HepG2 (cell line): ENCODE data around the gene ZXDC. TPM values are rescaled to one million over a fixed set of nuclear protein-coding genes. Genes with fewer than 3 reads are reported as not detected.

Experiments
- ATAC-seq: fragments of 200-7000 bp; cut with Tn5 transposase; 3 replicates; pipeline ENCODE4 v1.9.1; 2020; ENCODE audit warnings: mild to moderate bottlenecking, moderate library complexity
- BruUV-seq: library from RNA; stranded (reverse); fragments of 400-500 nt; replicated peaks from 2 replicates; lab custom pipeline; 2021; lab: Mats Ljungman, UMichigan
- CTCF ChIA-PET: fragments of 300-600 bp; formaldehyde crosslinking; extraction: SDS; loops from one replicate; lab custom pipeline; 2021; ENCODE audit warnings: low total read pairs, inconsistent platforms, low intra/inter-chr PET ratio; lab: Yijun Ruan, JAX
- POLR2A ChIA-PET: fragments of 350-600 bp; sonication (Branson Sonifier 250); formaldehyde crosslinking; loops from one replicate; lab custom pipeline; 2020; ENCODE audit warnings: antibody characterized with exemption, inconsistent platforms; lab: Yijun Ruan, JAX
- DNase-seq: peaks from one replicate; pipeline ENCODE4 v3.0.0-alpha.2; 2015; ENCODE audit warnings: low spot score
- FAIRE-seq: peaks from 3 replicates; lab custom pipeline; 2011; peaks lifted over from hg19 to GRCh38; lab: Jason Lieb, UNC
- H2AFZ ChIP-seq: one replicate; pipeline ENCODE4 v1.6.1; 2011; ENCODE audit warnings: low read length, inconsistent platforms
- H3K27ac ChIP-seq: fragments of 300-600 bp; 3 replicates; pipeline ENCODE4 v1.8.0; 2011; ENCODE audit warnings: mixed run types, mild to moderate bottlenecking, mixed read lengths, low read length, inconsistent platforms; ENCODE audit not compliant: insufficient read depth; ENCODE audit errors: extremely low read length
- H3K27me3 ChIP-seq, 2 experiments: fragments of 200-600 bp in 1 of 2; 2 replicates in 1 of 2; 3 replicates in 1 of 2; pipeline versions ENCODE4 v1.6.0 to v1.8.0; 2011; ENCODE audit warnings: low read length in 2 of 2, mild to moderate bottlenecking in 2 of 2, moderate library complexity in 2 of 2, inconsistent platforms in 1 of 2; ENCODE audit not compliant: insufficient read depth in 2 of 2, control insufficient read depth in 1 of 2
- H3K36me3 ChIP-seq, 2 experiments: fragments of 200-600 bp in 1 of 2; replicated peaks in 1 of 2; 2 replicates in 1 of 2; 3 replicates in 1 of 2; pipeline versions ENCODE4 v1.5.1 to v1.8.0; 2011; ENCODE audit warnings: low read length in 2 of 2, inconsistent platforms in 1 of 2; ENCODE audit not compliant: insufficient read depth in 2 of 2, control insufficient read depth in 1 of 2
- H3K4me1 ChIP-seq: 2 replicates; pipeline ENCODE4 v1.5.1; 2012; ENCODE audit warnings: low read length, inconsistent platforms; ENCODE audit not compliant: insufficient read depth
- H3K4me2 ChIP-seq: 2 replicates; pipeline ENCODE4 v1.6.0; 2011; ENCODE audit warnings: low read depth, low read length, inconsistent platforms
- H3K4me3 ChIP-seq, 3 experiments: fragments of 200-600 bp in 1 of 3; sonication (generic), shearing (Covaris generic) in 1 of 3; replicated peaks in 1 of 3; 2 replicates each; pipeline ENCODE4 v1.5.1; 2011 to 2016; ENCODE audit warnings: low read length in 3 of 3, inconsistent platforms in 2 of 3, low read depth in 2 of 3, mild to moderate bottlenecking in 2 of 3, control low read depth in 1 of 3, mixed read lengths in 1 of 3; ENCODE audit not compliant: insufficient read depth in 1 of 3
- H3K79me2 ChIP-seq: one replicate; pipeline ENCODE4 v1.6.1; 2011; ENCODE audit warnings: low read length, inconsistent platforms; ENCODE audit not compliant: insufficient read depth
- H3K9ac ChIP-seq: 2 replicates; pipeline ENCODE4 v1.6.0; 2011; ENCODE audit warnings: mild to moderate bottlenecking, low read depth, low read length, inconsistent platforms; ENCODE audit not compliant: insufficient read depth
- H3K9me3 ChIP-seq: 2 replicates; pipeline ENCODE4 v1.5.1; 2012; ENCODE audit warnings: mild to moderate bottlenecking, low read length
- H4K20me1 ChIP-seq: 2 replicates; pipeline ENCODE4 v1.6.0; 2011; ENCODE audit warnings: inconsistent platforms, mild to moderate bottlenecking, low read length, moderate library complexity; ENCODE audit not compliant: insufficient read depth
- ARID2 ChIP-seq: sonication (generic); formaldehyde crosslinking; IDR thresholded peaks from 2 replicates; pipeline ENCODE4 v1.8.1; 2022; ENCODE audit warnings: mild to moderate bottlenecking, missing genetic modification reagents, borderline replicate concordance
- CENPX ChIP-seq: sonication (generic); formaldehyde crosslinking; IDR thresholded peaks from 2 replicates; pipeline ENCODE4 v1.9.0; 2021; ENCODE audit warnings: mild to moderate bottlenecking, missing genetic modification reagents, moderate library complexity
- EHMT2 ChIP-seq: fragments of 200-600 bp; sonication (generic); IDR thresholded peaks from 2 replicates; pipeline ENCODE4 v1.7.0; 2017; ENCODE audit warnings: antibody characterized with exemption, low read depth, low read length, borderline replicate concordance
- FOXO1 ChIP-seq: sonication (generic); formaldehyde crosslinking; IDR thresholded peaks from 2 replicates; pipeline ENCODE4 v1.4.0; 2020; ENCODE audit warnings: missing genetic modification reagents
- KDM6A ChIP-seq: IDR thresholded peaks from 2 replicates; pipeline ENCODE4 v1.6.1; 2016; ENCODE audit warnings: low read depth
- MED13 ChIP-seq: sonication (generic); formaldehyde crosslinking; IDR thresholded peaks from 2 replicates; pipeline ENCODE4 v1.5.0; 2020; ENCODE audit warnings: missing genetic modification reagents
- MEIS2 ChIP-seq: sonication (generic); formaldehyde crosslinking; IDR thresholded peaks from 2 replicates; pipeline ENCODE4 v1.9.0; 2021; ENCODE audit warnings: mild to moderate bottlenecking, missing genetic modification reagents
- MLLT10 ChIP-seq: sonication (generic); formaldehyde crosslinking; IDR thresholded peaks from 2 replicates; pipeline ENCODE4 v1.4.0; 2020; ENCODE audit warnings: missing genetic modification reagents
- NKX3-1 ChIP-seq: sonication (generic); formaldehyde crosslinking; IDR thresholded peaks from 2 replicates; pipeline ENCODE4 v1.5.0; 2020; ENCODE audit warnings: missing genetic modification reagents
- RBFOX2 ChIP-seq: fragments of 200-400 bp; formaldehyde crosslinking; IDR thresholded peaks from 2 replicates; pipeline ENCODE4 v1.6.1; 2017; ENCODE audit warnings: low read depth, mild to moderate bottlenecking, low read length
- RELA ChIP-seq: sonication (generic); formaldehyde crosslinking; IDR thresholded peaks from 2 replicates; pipeline ENCODE4 v1.4.0; 2020; ENCODE audit warnings: missing genetic modification reagents
- RFX1 ChIP-seq: fragments of 450-650 bp; IDR thresholded peaks from 2 replicates; pipeline ENCODE4 v1.6.1; 2017
- TAF1 ChIP-seq: sonication (generic); formaldehyde crosslinking; IDR thresholded peaks from 2 replicates; pipeline ENCODE4 v1.4.0; 2020; ENCODE audit warnings: missing genetic modification reagents
- ZC3H4 ChIP-seq: sonication (generic); formaldehyde crosslinking; IDR thresholded peaks from 2 replicates; pipeline ENCODE4 v1.4.0; 2020; ENCODE audit warnings: missing genetic modification reagents, borderline replicate concordance
- ZNF451 ChIP-seq: sonication (generic); formaldehyde crosslinking; IDR thresholded peaks from 2 replicates; pipeline ENCODE4 v1.5.0; 2020; ENCODE audit warnings: mild to moderate bottlenecking, missing genetic modification reagents
- ZNF720 ChIP-seq: sonication (generic); formaldehyde crosslinking; IDR thresholded peaks from 2 replicates; pipeline ENCODE4 v1.4.0; 2020; ENCODE audit warnings: missing genetic modification reagents
- WGBS: methylation state at CpG from one replicate; pipeline ENCODE4 v1.1.6; 2017; ENCODE audit warnings: low lambda C conversion rate; 5-methylcytosine and 5-hydroxymethylcytosine counted together
- in situ Hi-C: cut with HindIII; loops from 2 replicates; pipeline ENCODE4 v1.10.0; 2017; ENCODE audit warnings: low pct_unique_long_range_greater_than_20kb; ENCODE audit not compliant: extremely low pct_ligation_motif_present
- intact Hi-C: fragments of 100-400 bp; cut with micrococcal nuclease; formaldehyde crosslinking; loops from one replicate; pipeline ENCODE4 v1.10.0; 2022; ENCODE audit not compliant: unreplicated experiment
- polyA plus RNA-seq, 8 experiments: library from polyadenylated mRNA; depleted of rRNA in 3 of 8; stranded (reverse) in 7 of 8; unstranded in 1 of 8; fragments of >200 nt; fragmentation: Illumina TruSeq in 4 of 8; extraction: Trizol in 4 of 8; gene quantifications; 2 replicates each; pipeline versions ENCODE4 v1.2.1 to v1.2.3, GENCODE V29; 2011 to 2016; ENCODE audit warnings: low read depth in 4 of 8, missing spikeins in 1 of 8, mixed read lengths in 1 of 8; ENCODE audit not compliant: insufficient read depth in 1 of 8
- total RNA-seq, 5 experiments: library from RNA; depleted of rRNA; stranded (reverse); fragments of >200 nt; fragmentation: Illumina TruSeq; extraction: Trizol; gene quantifications; 2 replicates each; pipeline ENCODE4 v1.2.3, GENCODE V29; 2016; ENCODE audit warnings: low read depth in 1 of 5
- TF ChIP-seq, protein P1 (sequence below): sonication (generic); formaldehyde crosslinking; IDR thresholded peaks from 2 replicates; pipeline ENCODE4 v1.4.0; 2020; ENCODE audit warnings: missing genetic modification reagents, borderline replicate concordance
- TF ChIP-seq, protein P2 (sequence below), 2 experiments: fragments of 450-650 bp in 1 of 2; sonication (generic) in 1 of 2; formaldehyde crosslinking; IDR thresholded peaks; 2 replicates each; pipeline versions ENCODE4 v1.5.0 to v1.8.0; 2020 to 2022; ENCODE audit warnings: mild to moderate bottlenecking in 1 of 2, missing genetic modification reagents in 1 of 2
- TF ChIP-seq, protein P3 (sequence below): sonication (generic); formaldehyde crosslinking; IDR thresholded peaks from 2 replicates; pipeline ENCODE4 v1.4.0; 2020; ENCODE audit warnings: mild to moderate bottlenecking, low read depth, missing genetic modification reagents
- TF ChIP-seq, protein P4 (sequence below): sonication (generic); formaldehyde crosslinking; conservative IDR thresholded peaks from 2 replicates; pipeline ENCODE4 v1.8.0; 2022; ENCODE audit warnings: missing genetic modification reagents

Gene ZXDC
- total and polyA plus RNA-seq, 2 of the 13 experiments (the other 11 are each of a cell fraction or from before 2014, with no cell fraction given) = 17.6 to 21.2 TPM

DNA sequence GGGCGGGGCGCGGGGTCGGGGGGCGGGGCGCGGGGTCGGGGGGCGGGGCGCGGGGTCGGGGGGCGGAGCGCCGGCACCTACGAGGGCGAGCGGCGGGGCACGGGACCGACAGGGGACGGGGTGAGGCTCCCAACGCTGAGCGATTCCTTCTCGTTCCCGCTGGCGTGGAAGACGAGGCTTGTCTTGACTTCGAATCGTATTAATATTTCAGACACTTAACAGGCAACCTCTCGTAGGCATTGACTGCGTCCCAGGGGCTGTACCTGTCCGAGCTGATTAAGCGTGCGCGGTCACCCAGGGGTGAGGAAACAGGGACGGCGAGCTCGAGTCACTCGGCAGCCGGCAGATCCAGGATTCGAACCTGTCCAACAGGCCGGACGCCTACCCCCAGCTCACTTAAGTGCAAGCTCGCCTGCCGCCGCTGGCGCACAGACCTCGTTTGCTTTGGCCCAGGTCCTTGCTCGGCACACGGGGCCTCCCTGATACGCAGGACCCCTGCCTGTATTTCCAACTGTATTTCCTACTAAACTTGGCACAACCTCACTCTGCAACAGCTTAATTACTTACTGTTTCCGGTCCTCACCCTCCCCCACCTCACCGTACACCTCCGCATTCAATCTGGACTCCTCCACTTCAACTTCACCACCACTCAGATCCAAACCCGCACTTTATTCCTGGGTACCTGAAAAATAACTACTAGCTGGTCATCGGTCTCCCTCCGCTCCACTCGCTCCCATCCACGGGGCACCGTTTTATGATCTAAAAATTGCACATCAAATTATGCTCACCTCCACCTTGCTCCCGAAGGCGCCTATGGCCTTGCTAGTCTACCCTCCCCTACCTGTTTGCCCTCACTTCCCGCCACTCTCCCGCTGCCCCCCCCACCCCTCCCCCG is 722 bp upstream of the ZXDC start:
- in situ Hi-C loops = no loop called here
- no peak; the same call in 1 of the 2 replicates for TF ChIP-seq MEIS2 (CRISPR knock-in tag)
- peak; percentile 39; the same call in 1 of the 2 replicates for TF ChIP-seq TAF1 (CRISPR knock-in tag)
- no peak for TF ChIP-seq RELA (CRISPR knock-in tag)
- TF ChIP-seq MLLT10 = no peak
- TF ChIP-seq, protein P1, sequence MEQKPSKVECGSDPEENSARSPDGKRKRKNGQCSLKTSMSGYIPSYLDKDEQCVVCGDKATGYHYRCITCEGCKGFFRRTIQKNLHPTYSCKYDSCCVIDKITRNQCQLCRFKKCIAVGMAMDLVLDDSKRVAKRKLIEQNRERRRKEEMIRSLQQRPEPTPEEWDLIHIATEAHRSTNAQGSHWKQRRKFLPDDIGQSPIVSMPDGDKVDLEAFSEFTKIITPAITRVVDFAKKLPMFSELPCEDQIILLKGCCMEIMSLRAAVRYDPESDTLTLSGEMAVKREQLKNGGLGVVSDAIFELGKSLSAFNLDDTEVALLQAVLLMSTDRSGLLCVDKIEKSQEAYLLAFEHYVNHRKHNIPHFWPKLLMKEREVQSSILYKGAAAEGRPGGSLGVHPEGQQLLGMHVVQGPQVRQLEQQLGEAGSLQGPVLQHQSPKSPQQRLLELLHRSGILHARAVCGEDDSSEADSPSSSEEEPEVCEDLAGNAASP = no peak
- TF ChIP-seq RBFOX2 = no peak
- TF ChIP-seq RFX1 = no peak
- TF ChIP-seq EHMT2 = no peak
- TF ChIP-seq ZC3H4 (CRISPR knock-in tag) = no peak
- TF ChIP-seq, protein P2, sequence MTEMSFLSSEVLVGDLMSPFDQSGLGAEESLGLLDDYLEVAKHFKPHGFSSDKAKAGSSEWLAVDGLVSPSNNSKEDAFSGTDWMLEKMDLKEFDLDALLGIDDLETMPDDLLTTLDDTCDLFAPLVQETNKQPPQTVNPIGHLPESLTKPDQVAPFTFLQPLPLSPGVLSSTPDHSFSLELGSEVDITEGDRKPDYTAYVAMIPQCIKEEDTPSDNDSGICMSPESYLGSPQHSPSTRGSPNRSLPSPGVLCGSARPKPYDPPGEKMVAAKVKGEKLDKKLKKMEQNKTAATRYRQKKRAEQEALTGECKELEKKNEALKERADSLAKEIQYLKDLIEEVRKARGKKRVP (CRISPR knock-in tag; IDR thresholded peaks at IDR 0.05) = no peak
- no peak for TF ChIP-seq MED13 (CRISPR knock-in tag)
- no peak for TF ChIP-seq ZNF720
- no peak for TF ChIP-seq KDM6A (CRISPR knock-in tag)
- TF ChIP-seq, protein P3, sequence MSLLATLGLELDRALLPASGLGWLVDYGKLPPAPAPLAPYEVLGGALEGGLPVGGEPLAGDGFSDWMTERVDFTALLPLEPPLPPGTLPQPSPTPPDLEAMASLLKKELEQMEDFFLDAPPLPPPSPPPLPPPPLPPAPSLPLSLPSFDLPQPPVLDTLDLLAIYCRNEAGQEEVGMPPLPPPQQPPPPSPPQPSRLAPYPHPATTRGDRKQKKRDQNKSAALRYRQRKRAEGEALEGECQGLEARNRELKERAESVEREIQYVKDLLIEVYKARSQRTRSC = no peak
- TF ChIP-seq NKX3-1 (CRISPR knock-in tag) = no peak
- 0 out of 2 replicates have a peak, but pooled peaks have one; percentile 45 for TF ChIP-seq ARID2 (CRISPR knock-in tag)
- TF ChIP-seq CENPX (CRISPR knock-in tag) = no peak
- no peak for TF ChIP-seq FOXO1
- TF ChIP-seq, protein P4, sequence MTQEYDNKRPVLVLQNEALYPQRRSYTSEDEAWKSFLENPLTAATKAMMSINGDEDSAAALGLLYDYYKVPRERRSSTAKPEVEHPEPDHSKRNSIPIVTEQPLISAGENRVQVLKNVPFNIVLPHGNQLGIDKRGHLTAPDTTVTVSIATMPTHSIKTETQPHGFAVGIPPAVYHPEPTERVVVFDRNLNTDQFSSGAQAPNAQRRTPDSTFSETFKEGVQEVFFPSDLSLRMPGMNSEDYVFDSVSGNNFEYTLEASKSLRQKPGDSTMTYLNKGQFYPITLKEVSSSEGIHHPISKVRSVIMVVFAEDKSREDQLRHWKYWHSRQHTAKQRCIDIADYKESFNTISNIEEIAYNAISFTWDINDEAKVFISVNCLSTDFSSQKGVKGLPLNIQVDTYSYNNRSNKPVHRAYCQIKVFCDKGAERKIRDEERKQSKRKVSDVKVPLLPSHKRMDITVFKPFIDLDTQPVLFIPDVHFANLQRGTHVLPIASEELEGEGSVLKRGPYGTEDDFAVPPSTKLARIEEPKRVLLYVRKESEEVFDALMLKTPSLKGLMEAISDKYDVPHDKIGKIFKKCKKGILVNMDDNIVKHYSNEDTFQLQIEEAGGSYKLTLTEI (CRISPR knock-in tag) = no peak
- no peak for TF ChIP-seq ZNF451 (CRISPR knock-in tag)

More for the DNA sequence above, 722 bp upstream of the ZXDC start:
- Histone ChIP-seq H3K9me3 (no peaks in the 10 kb centered on the region), H3K79me2 (peaks cover 35% of the 10 kb centered on the region), H3K27ac (peak overlapping the region; percentile 80), H3K27me3 (no peaks in the 10 kb centered on the region; a peak in 1 of 5 replicates), H2AFZ (peak overlapping the region; percentile 19), H4K20me1 (peaks cover 21% of the 10 kb centered on the region), H3K4me1 (peaks cover 74% of the 10 kb centered on the region), H3K36me3 (peaks cover 0 to under 1% of the 10 kb centered on the region in 2 experiments; a peak in 1 of 5 replicates), H3K4me2 (peak overlapping the region; percentile 91), H3K9ac (peak overlapping the region; percentile 89), H3K4me3 (peak overlapping the region; percentile 78 to 87 (median 80))
- ATAC-seq = peak; percentile 22
- POLR2A ChIA-PET = interaction anchor here (0.6 to 3.2 kb wide), 9 partner anchors 8 to 297 kb away, joined by 3 to 26 read pairs (median 12); partner anchors contain the start of gene CHST13
- WGBS = 22% methylated on average over 16 of the region's 66 CpGs
- no peak for FAIRE-seq
- intact Hi-C loops = loop anchor here (1.0 kb wide), 1 partner anchor 9 kb away; no protein-coding TSS in a partner anchor
- TSS peak; percentile 94 for BruUV-seq
- CTCF ChIA-PET = no interaction called here
- DNase-seq = no peak
